ENCODE measurements around the gene NEU1. TPM values are rescaled to one million over a fixed set of nuclear protein-coding genes. Genes with fewer than 3 reads are reported as not detected.
"Not testable (repeated sequence)": the region's sequence is repeated elsewhere in the genome, so short reads cannot be mapped to it uniquely, and the experiment has no call there.

NEU1 gene
- total RNA-seq, 1 donor from 2014 or later = 14.6 TPM

DNA sequence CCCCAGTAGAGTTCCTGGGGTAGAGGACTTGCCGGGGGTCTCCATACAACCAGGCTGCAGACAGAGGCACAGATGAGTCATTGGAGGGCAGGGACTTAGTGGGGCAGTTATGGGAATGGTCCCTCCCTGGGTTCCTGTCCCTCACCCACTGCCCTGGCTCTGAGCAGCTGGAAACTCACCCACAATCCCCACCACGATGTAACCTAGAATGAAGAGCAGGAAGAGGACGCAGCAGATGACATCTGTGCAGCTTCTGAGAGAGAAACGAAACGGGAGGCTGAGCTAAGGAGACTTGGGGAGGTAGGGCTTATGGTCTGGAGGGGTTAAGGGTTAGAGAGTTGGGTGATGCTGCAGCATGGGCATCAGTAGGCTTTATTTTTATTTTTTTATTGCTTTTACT is 13.3 kb upstream of the NEU1 start:
- intact Hi-C loops (cut with micrococcal nuclease) = no loop called here

DNA sequence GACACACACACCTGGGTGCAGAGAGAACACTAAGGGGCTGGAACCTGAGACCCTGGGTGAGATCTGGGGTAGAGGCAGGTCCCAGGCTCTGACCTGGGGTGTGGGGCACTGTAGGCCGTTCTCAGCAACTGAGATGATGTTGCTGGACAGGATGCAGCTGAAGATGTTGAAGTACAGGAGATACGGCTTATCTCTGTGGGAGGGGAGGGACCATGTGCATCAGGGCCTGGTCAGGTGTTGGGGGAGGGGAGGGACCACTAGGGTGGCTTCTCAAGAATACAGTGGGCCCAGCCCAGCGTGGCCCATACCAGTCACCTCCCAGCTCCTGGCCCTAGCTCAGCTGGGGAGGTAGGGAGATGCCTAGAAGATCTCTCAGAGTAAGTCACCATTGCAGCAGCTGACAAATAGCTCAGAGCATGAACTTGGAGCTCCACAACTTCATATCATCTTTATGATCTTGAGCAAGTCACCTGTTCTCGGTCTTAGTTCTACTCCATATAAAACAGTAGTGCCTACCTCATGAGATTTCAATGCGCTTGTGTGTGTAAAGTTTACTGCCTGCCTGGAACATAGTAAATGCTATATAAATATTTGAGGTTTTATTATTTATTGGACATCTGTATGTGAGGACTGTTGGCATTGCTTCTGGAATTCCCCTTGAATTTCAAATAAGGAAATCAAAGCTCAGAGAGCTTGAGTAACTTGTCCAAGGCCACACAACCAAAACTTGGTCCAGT is 12.4 kb upstream of the NEU1 start:
- intact Hi-C loops (cut with micrococcal nuclease) = no loop called here

GRCh38 chr6:31874084-31874670 is 11.6 kb upstream of the NEU1 start:
- intact Hi-C loops (cut with micrococcal nuclease) = no loop called here

GRCh38 chr6:31871046-31871659 is 8.5 kb upstream of the NEU1 start:
- intact Hi-C loops (cut with micrococcal nuclease) = no loop called here

- intact Hi-C loops (cut with micrococcal nuclease) = no loop called here
Measured at GRCh38 chr6:31870385-31870921, 7.8 kb upstream of the NEU1 start.

DNA sequence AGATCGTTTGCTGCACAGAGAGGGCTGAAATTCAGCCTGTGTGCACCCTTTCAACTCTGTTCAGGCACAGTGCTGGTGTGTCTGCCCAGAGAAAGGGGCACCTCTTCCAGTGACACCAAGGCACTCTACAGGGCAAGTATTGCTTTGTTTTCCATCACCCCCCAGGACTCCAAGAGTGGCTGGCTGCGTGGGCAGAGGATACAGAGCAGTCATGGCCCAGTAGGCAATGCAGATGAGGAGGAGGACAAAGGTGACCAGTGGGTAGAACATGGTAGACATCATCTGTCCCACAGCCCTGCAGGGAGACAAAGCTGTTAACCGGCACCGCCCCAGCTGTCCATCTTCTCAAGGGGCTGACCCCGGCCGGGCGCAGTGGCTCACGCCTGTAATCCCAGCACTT is 6.7 kb upstream of the NEU1 start:
- intact Hi-C loops (cut with micrococcal nuclease) = loop anchor here (10.0 kb wide), 1 partner anchor 105 kb away; the partner anchor contains the start of gene DXO

- intact Hi-C loops (cut with micrococcal nuclease) = loop anchor here (10.0 kb wide), 1 partner anchor 106 kb away; the partner anchor contains the start of gene DXO
Measured at GRCh38 chr6:31868658-31868971, 6.0 kb upstream of the NEU1 start.

- intact Hi-C loops (cut with micrococcal nuclease) = loop anchor here (10.0 kb wide), 1 partner anchor 109 kb away; the partner anchor contains the start of gene DXO
Measured at GRCh38 chr6:31865205-31866118, 2.8 kb upstream of the NEU1 start.

GRCh38 chr6:31864818-31865204 is 2.2 kb upstream of the NEU1 start:
- intact Hi-C loops (cut with micrococcal nuclease) = loop anchor here (10.0 kb wide), 1 partner anchor 110 kb away; the partner anchor contains the start of gene DXO

DNA sequence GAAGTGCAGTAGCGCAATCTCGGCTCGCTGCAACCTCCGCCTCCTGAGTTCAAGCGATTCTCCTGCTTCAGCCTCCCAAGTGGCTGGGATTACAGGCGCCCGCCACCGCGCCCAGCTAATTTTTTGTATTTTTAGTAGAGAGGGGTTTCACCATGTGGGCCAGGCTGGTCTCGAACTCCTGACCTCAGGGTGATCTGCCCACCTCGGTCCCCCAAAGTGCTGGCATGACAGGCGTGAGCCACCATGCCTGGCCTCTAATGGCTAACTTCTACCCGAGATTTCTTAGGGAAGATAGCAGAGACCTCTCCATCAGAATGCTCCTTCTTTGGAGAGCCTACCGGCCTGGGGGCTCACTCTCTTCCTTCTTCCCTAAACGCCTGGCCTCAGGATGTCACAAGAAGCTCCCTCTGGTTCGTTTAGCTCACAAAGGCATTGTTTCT is 1.5 kb upstream of the NEU1 start:
- intact Hi-C loops (cut with micrococcal nuclease) = loop anchor here (10.0 kb wide), 1 partner anchor 111 kb away; the partner anchor contains the start of gene DXO

GRCh38 chr6:31861919-31862343 is 690 bp downstream of the NEU1 start:
- intact Hi-C loops (cut with micrococcal nuclease) = loop anchor here (1.0 to 10.0 kb wide), 5 partner anchors 27 to 267 kb away; partner anchors contain the start of genes ATF6B, DXO and PRRC2A

DNA sequence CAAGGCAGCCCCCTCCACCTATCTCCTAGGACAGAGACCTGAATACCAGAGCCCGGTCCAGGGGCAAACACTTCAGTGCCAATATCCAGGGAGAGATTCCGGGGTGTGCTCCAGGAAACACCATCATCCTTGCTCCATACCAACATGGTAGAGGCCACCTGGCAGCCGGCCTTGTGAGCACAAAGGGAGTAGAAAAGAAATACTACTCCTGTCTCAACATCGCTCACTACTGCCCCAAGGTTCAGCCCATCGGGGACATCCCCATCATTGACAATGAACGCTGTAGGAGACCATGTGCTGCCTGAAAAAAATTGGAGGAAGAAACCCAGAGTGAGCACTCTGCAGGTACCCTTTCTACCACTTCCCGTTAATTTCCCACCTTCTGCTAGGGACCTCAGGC is 1.5 kb downstream of the NEU1 start:
- intact Hi-C loops (cut with micrococcal nuclease) = loop anchor here (10.0 kb wide), 1 partner anchor 114 kb away; the partner anchor contains the start of gene DXO

- intact Hi-C loops (cut with micrococcal nuclease) = loop anchor here (10.0 kb wide), 1 partner anchor 114 kb away; the partner anchor contains the start of gene DXO
Measured at GRCh38 chr6:31860349-31860748, 2.3 kb downstream of the NEU1 start.

DNA sequence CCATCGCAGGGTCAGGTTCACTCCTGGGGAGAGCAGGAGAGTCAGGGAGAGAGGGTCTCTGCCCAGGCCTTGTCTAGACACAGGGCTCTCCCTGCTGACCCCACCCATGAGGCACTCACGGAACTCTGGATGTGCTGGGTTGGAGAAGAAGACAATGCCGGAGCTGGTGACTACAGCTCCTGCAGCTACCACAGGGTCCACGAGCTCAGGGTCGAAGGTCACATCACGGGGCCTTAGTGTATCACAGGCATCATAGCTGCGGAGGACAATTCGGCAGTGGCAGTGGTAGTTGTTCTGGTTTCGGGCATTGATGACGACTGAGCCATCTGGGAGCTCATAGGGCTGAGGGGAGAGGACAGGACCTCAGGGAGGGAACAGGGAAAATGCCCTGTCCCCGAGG is 2.7 kb downstream of the NEU1 start:
- intact Hi-C loops (cut with micrococcal nuclease) = loop anchor here (10.0 kb wide), 1 partner anchor 115 kb away; the partner anchor contains the start of gene DXO

GRCh38 chr6:31858707-31859106 is 3.9 kb downstream of the NEU1 start:
- intact Hi-C loops (cut with micrococcal nuclease) = no loop called here

GRCh38 chr6:31857774-31858173 is 4.8 kb downstream of the NEU1 start:
- intact Hi-C loops (cut with micrococcal nuclease) = not testable (repeated sequence)

- intact Hi-C loops (cut with micrococcal nuclease) = not testable (repeated sequence)
Measured at GRCh38 chr6:31851980-31852718, 10.5 kb downstream of the NEU1 start.

GRCh38 chr6:31851485-31851832 is 11.2 kb downstream of the NEU1 start:
- intact Hi-C loops (cut with micrococcal nuclease) = no loop called here

DNA sequence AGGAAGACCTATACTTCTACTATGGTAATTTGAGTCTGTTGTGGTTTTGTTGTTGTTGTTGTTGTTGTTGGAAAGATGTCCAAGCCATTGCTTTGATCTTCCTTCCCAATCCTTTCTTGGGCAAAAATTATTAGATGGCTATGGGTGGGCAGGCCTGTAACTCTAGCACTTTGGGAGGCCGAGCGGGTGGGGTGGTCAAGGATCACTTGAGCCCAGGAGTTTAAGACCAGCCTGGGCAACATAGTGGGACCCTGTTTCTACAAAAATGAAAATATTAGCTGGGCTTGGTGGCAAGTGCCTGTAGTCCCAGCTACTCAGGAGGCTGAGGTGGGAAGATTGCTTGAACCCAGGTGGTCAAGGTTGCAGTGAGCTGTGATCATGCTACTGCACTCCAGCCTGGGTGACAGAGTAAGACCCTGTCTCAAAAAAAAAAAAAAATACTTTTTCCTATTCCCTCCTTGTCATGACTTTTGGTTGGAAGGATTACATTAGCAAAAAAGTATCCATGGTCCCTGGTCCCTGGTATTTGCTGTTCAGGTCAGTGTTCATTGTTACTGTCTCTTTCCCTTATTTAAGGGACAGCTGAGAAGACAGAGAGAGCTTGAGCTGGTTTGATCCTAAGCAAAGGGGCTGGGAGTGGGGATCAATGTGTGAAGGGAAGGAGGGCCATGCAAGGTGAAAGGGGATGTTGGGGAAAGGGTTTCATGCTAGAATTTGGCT is 11.7 kb downstream of the NEU1 start:
- intact Hi-C loops (cut with micrococcal nuclease) = no loop called here
